Nephron (organoid): ENCODE measurements around the gene IL1RAP.

Experiments
- H3K27ac Mint-ChIP-seq, 3 experiments: 2 replicates each; pipeline ENCODE4 v1.8.0; 2020; ENCODE audit warnings: mixed read lengths in 3 of 3, mild to moderate bottlenecking in 2 of 3, moderate library complexity in 1 of 3
- H3K27me3 Mint-ChIP-seq: 2 replicates; pipeline ENCODE4 v1.8.0; 2021; ENCODE audit warnings: low read depth, mild to moderate bottlenecking, moderate library complexity, mixed read lengths
- H3K36me3 Mint-ChIP-seq: 2 replicates; pipeline ENCODE4 v1.8.0; 2020; ENCODE audit warnings: low read depth, mixed read lengths
- H3K4me1 Mint-ChIP-seq: 2 replicates; pipeline ENCODE4 v1.8.0; 2020; ENCODE audit warnings: mixed read lengths
- H3K4me3 Mint-ChIP-seq, 3 experiments: 2 replicates each; pipeline ENCODE4 v1.8.0; 2020; ENCODE audit warnings: mild to moderate bottlenecking in 3 of 3, mixed read lengths in 3 of 3, moderate library complexity in 2 of 3
- H3K9me3 Mint-ChIP-seq: 2 replicates; pipeline ENCODE4 v1.8.0; 2020; ENCODE audit warnings: mixed read lengths
- TF ChIP-seq, protein P1 (sequence below), 3 experiments: fragments of 200-600 bp; sonication (generic); IDR thresholded peaks; one replicate each; pipeline ENCODE4 v1.5.0; 2021; ENCODE audit warnings: antibody characterized with exemption in 3 of 3; ENCODE audit not compliant: unreplicated experiment in 3 of 3

The IL1RAP gene

DNA sequence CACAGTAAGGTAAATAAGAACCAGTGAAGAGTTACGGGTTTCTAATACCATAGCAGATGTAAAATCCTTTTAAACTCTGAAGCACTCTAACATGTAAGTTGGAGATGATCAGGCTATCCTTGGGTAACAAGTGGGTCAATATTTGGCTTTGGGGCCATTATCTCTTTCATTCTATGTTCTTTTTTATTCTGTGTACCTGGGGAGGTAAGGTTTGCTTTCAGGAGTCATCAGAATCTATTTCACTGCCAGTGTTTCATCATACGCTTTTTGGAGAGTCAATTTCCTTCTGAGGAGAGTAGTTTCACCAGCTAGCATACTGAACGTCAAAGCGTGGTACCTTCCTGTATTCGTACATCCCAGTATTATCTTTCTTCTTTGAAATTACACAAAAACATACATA lies 182.1 kb downstream of the IL1RAP start:
- Mint-ChIP-seq H3K4me3 (no peak overlapping the region), H3K4me1 (peaks cover 29% of the 10 kb centered on the region), H3K36me3 (no peaks in the 10 kb centered on the region), H3K27me3 (no peaks in the 10 kb centered on the region), H3K27ac (no peak overlapping the region), H3K9me3 (no peaks in the 10 kb centered on the region)
- TF ChIP-seq, protein P1, sequence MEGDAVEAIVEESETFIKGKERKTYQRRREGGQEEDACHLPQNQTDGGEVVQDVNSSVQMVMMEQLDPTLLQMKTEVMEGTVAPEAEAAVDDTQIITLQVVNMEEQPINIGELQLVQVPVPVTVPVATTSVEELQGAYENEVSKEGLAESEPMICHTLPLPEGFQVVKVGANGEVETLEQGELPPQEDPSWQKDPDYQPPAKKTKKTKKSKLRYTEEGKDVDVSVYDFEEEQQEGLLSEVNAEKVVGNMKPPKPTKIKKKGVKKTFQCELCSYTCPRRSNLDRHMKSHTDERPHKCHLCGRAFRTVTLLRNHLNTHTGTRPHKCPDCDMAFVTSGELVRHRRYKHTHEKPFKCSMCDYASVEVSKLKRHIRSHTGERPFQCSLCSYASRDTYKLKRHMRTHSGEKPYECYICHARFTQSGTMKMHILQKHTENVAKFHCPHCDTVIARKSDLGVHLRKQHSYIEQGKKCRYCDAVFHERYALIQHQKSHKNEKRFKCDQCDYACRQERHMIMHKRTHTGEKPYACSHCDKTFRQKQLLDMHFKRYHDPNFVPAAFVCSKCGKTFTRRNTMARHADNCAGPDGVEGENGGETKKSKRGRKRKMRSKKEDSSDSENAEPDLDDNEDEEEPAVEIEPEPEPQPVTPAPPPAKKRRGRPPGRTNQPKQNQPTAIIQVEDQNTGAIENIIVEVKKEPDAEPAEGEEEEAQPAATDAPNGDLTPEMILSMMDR (IDR thresholded peaks at IDR 0.05; ENCODE audit: unreplicated experiment in 3 of 3) = no peak

DNA sequence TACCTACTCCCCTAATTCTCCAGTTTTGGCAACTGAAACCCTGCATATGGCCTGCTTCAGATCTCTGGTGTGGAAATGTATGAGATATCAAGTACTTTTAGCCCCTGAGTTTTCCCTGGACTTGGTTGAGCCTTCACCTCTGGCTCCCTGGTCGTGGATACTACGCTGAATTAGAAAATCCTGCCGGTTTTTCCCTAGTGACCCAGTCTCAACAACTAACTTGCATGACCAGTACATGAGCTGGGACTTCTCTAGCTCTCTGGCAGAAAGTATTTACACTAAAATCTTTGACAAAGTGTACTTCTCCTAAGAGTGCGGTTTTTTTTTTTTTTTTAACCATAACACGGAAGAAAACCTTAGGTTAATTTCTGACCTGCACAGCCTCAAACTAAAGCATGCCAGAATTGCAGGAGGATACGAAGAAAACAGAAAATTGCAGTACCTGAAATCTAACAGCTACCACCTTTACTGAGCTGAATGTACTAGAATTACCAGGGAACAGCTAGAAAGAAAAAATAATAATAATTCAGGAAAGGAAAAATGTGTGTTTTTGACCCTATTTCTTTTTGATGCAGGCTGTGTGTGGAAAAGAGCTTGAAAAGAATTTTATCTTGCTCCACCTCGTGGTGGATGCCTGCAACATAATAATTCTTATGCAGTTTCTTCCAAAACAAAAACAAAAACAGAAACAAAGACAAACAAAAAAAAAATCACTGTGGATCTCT lies 183.1 kb downstream of the IL1RAP start:
- TF ChIP-seq, protein P1 (IDR thresholded peaks at IDR 0.05; ENCODE audit: unreplicated experiment in 3 of 3) = peak; percentile 55 to 68 (median 66)
- Mint-ChIP-seq H3K4me3 (no peak overlapping the region), H3K4me1 (peaks cover 30% of the 10 kb centered on the region), H3K27ac (no peak overlapping the region), H3K9me3 (no peaks in the 10 kb centered on the region), H3K36me3 (no peaks in the 10 kb centered on the region), H3K27me3 (no peaks in the 10 kb centered on the region)

DNA sequence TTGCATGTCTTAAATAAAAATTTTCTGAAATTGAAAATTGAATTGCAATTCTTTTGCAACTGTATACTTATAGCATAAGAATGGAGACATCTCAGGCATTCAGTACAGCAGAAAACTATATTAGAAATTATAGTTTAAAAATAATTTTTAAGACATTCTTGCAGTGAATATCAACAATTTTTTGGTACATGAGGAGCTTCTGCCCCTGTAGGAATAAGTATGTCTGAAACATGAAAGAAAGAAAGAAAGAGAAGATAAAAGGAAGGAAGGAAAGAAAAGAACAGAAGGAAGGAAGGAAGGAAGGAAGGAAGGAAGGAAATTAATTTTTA lies 183.6 kb downstream of the IL1RAP start:
- H3K9me3 Mint-ChIP-seq = no peaks in the 10 kb centered on the region
- TF ChIP-seq, protein P1 (IDR thresholded peaks at IDR 0.05; ENCODE audit: unreplicated experiment in 3 of 3) = no peak
- peak overlapping the region in 1 of 3 experiments; percentile 21 for H3K27ac Mint-ChIP-seq
- no peaks in the 10 kb centered on the region for H3K36me3 Mint-ChIP-seq
- H3K4me1 Mint-ChIP-seq = peaks cover 30% of the 10 kb centered on the region
- no peak overlapping the region for H3K4me3 Mint-ChIP-seq
- H3K27me3 Mint-ChIP-seq = no peaks in the 10 kb centered on the region

DNA sequence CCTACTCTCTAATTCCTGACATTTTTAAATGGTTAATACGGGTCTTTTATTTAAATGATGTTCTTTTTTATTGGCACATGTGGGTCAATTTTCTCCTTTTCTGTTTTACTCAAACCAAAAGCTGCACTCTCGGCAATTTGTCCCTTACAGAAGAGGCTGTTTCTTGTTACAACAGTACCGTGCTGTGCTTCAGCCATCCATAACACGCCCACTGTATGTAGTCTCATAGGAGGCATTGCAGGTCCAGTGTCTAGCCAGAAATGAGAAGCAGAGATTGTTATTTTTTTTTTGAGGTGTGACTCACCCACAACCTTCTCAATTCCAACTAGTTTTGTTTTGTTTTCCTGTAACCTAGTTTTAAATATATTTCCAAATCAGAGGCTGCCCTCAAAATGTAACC lies 184.0 kb downstream of the IL1RAP start:
- Mint-ChIP-seq H3K4me3 (no peak overlapping the region), H3K9me3 (no peaks in the 10 kb centered on the region), H3K36me3 (no peaks in the 10 kb centered on the region), H3K4me1 (peaks cover 30% of the 10 kb centered on the region), H3K27ac (peak overlapping the region in 1 of 3 experiments; percentile 21), H3K27me3 (no peaks in the 10 kb centered on the region)
- TF ChIP-seq, protein P1 (IDR thresholded peaks at IDR 0.05; ENCODE audit: unreplicated experiment in 3 of 3) = no peak

DNA sequence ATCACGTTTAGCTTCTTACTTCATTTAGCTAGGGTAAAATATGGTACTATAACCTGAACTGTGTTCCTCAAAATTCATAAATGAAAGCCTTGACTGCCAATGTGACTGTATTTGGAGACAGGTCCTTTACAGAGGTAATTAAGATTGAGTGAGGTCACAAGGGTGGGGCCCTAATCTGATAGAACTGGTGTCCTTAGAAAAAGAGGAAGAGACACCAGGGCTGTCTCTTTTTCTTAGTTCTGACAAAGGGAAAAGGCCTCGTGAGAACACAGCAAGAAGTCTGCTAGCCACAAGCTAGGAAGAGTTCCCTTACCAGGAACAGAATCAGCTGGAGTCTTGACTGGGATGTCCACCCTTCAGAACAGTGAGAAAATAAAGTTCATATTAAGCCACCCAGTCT lies 185.9 kb downstream of the IL1RAP start:
- Mint-ChIP-seq H3K27ac (no peak overlapping the region), H3K36me3 (no peaks in the 10 kb centered on the region), H3K4me1 (peaks cover 24% of the 10 kb centered on the region), H3K4me3 (no peak overlapping the region), H3K9me3 (no peaks in the 10 kb centered on the region), H3K27me3 (no peaks in the 10 kb centered on the region)
- TF ChIP-seq, protein P1 (IDR thresholded peaks at IDR 0.05; ENCODE audit: unreplicated experiment in 3 of 3) = no peak

DNA sequence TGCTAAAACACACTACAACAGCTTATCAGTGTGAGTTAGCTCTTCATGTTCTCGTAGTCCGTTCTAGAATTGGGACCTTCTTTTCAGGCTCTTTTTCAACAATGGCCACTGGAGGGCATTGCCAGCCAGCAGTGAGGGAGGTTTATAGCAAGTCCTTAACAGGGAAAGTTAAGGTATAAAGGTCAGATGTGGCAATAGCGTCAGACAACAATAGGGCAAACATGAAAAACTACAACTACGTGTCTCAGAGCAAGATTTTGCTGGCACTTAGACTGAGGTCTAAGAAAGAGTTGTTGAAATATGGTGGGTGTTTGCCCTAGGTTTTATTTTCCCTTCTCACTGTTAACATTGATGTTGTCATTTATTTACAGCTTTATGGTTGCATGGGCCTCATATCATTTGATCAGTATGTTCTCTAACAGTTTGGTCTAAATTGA lies 187.2 kb downstream of the IL1RAP start:
- no peak overlapping the region for H3K4me3 Mint-ChIP-seq
- peaks cover 18% of the 10 kb centered on the region for H3K4me1 Mint-ChIP-seq
- H3K27me3 Mint-ChIP-seq = no peaks in the 10 kb centered on the region
- no peak overlapping the region for H3K27ac Mint-ChIP-seq
- H3K36me3 Mint-ChIP-seq = no peaks in the 10 kb centered on the region
- TF ChIP-seq, protein P1 (IDR thresholded peaks at IDR 0.05; ENCODE audit: unreplicated experiment in 3 of 3) = peak; percentile 38 to 62 (median 55)
- H3K9me3 Mint-ChIP-seq = no peaks in the 10 kb centered on the region
